Measurements from ENCODE around the gene RPN1.
"Not testable (repeated sequence)": the region's sequence is repeated elsewhere in the genome, so short reads cannot be mapped to it uniquely, and the experiment has no call there.

RPN1 gene

GRCh38 chr3:128653383-128653992 lies 2.9 kb upstream of the RPN1 start:
- in situ Hi-C loops (cut with HindIII; ENCODE audit: low sequenced_read_pairs) = not testable (repeated sequence)

GRCh38 chr3:128648940-128649663 lies 1.5 kb downstream of the RPN1 start:
- in situ Hi-C loops (cut with HindIII; ENCODE audit: low sequenced_read_pairs) = no loop called here

GRCh38 chr3:128648402-128648801 lies 2.2 kb downstream of the RPN1 start:
- in situ Hi-C loops (cut with HindIII; ENCODE audit: low sequenced_read_pairs) = no loop called here

- in situ Hi-C loops (cut with HindIII; ENCODE audit: low sequenced_read_pairs) = no loop called here
Observed at GRCh38 chr3:128647307-128647706, 3.3 kb downstream of the RPN1 start.

GRCh38 chr3:128634075-128634611 lies 16.5 kb downstream of the RPN1 start:
- in situ Hi-C loops (cut with HindIII; ENCODE audit: low sequenced_read_pairs) = no loop called here

GRCh38 chr3:128632301-128632700 lies 18.3 kb downstream of the RPN1 start:
- in situ Hi-C loops (cut with HindIII; ENCODE audit: low sequenced_read_pairs) = no loop called here

GRCh38 chr3:128629936-128630335 lies 20.7 kb downstream of the RPN1 start:
- in situ Hi-C loops (cut with HindIII; ENCODE audit: low sequenced_read_pairs) = no loop called here

GRCh38 chr3:128625409-128625945 lies 25.1 kb downstream of the RPN1 start:
- in situ Hi-C loops (cut with HindIII; ENCODE audit: low sequenced_read_pairs) = no loop called here

GRCh38 chr3:128624526-128625138 lies 26.0 kb downstream of the RPN1 start:
- in situ Hi-C loops (cut with HindIII; ENCODE audit: low sequenced_read_pairs) = no loop called here

GRCh38 chr3:128623762-128624176 lies 26.8 kb downstream of the RPN1 start:
- in situ Hi-C loops (cut with HindIII; ENCODE audit: low sequenced_read_pairs) = no loop called here

GRCh38 chr3:128621931-128622330 lies 28.7 kb downstream of the RPN1 start:
- in situ Hi-C loops (cut with HindIII; ENCODE audit: low sequenced_read_pairs) = no loop called here

- in situ Hi-C loops (cut with HindIII; ENCODE audit: low sequenced_read_pairs) = no loop called here
Observed at GRCh38 chr3:128621234-128621633, 29.4 kb downstream of the RPN1 start.

- in situ Hi-C loops (cut with HindIII; ENCODE audit: low sequenced_read_pairs) = no loop called here
Observed at GRCh38 chr3:128620268-128620691, 30.3 kb downstream of the RPN1 start.

GRCh38 chr3:128619146-128619890 lies 31.3 kb downstream of the RPN1 start:
- in situ Hi-C loops (cut with HindIII; ENCODE audit: low sequenced_read_pairs) = no loop called here

GRCh38 chr3:128618398-128618726 lies 32.3 kb downstream of the RPN1 start:
- in situ Hi-C loops (cut with HindIII; ENCODE audit: low sequenced_read_pairs) = no loop called here

- in situ Hi-C loops (cut with HindIII; ENCODE audit: low sequenced_read_pairs) = no loop called here
Observed at GRCh38 chr3:128617557-128618397, 32.8 kb downstream of the RPN1 start.

- in situ Hi-C loops (cut with HindIII; ENCODE audit: low sequenced_read_pairs) = no loop called here
Observed at GRCh38 chr3:128617270-128617556, 33.4 kb downstream of the RPN1 start.

GRCh38 chr3:128616516-128617269 lies 33.9 kb downstream of the RPN1 start:
- in situ Hi-C loops (cut with HindIII; ENCODE audit: low sequenced_read_pairs) = no loop called here

- in situ Hi-C loops (cut with HindIII; ENCODE audit: low sequenced_read_pairs) = no loop called here
Observed at GRCh38 chr3:128614076-128614475, 36.5 kb downstream of the RPN1 start.

All from DLD1 (cell line).